LNCaP clone FGC (cell line): ENCODE data around the gene CERS3.

Experiments used
- DNase-seq: peaks from one replicate; pipeline ENCODE4 v3.0.0-alpha.2; 2011; ENCODE audit warnings: low read depth
- H3K4me3 ChIP-seq: 2 replicates; pipeline ENCODE4 v1.5.1; 2011; ENCODE audit warnings: mild to moderate bottlenecking, low read depth, low read length, control low read depth
- TF ChIP-seq, protein P1 (sequence below): IDR thresholded peaks from 2 replicates; pipeline ENCODE4 v1.5.1; 2012; ENCODE audit warnings: mild to moderate bottlenecking; ENCODE audit not compliant: control insufficient read depth, insufficient read depth; ENCODE audit errors: extremely low read depth

CERS3 gene

DNA sequence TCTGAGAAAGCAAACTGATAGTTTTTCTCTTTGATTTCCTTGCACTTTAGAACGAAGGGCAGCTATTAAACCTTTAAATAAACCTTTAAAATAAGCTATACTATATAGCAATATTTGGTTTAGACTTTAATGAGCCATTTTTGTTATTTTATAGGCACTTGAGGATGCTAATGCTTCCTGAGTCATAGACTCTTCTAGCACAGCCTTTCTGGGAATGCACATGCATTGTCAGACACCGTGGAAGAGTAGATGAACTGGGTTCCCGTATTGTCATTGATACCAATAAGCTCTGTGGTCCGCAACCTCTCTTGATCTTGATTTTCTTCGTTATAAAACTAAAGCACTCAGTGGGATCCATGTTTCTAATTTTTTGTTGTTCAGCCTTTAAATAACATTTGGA, 27.6 kb downstream of the CERS3 start:
- peak; percentile 60 for DNase-seq
- H3K4me3 ChIP-seq = no peak overlapping the region
- TF ChIP-seq, protein P1, sequence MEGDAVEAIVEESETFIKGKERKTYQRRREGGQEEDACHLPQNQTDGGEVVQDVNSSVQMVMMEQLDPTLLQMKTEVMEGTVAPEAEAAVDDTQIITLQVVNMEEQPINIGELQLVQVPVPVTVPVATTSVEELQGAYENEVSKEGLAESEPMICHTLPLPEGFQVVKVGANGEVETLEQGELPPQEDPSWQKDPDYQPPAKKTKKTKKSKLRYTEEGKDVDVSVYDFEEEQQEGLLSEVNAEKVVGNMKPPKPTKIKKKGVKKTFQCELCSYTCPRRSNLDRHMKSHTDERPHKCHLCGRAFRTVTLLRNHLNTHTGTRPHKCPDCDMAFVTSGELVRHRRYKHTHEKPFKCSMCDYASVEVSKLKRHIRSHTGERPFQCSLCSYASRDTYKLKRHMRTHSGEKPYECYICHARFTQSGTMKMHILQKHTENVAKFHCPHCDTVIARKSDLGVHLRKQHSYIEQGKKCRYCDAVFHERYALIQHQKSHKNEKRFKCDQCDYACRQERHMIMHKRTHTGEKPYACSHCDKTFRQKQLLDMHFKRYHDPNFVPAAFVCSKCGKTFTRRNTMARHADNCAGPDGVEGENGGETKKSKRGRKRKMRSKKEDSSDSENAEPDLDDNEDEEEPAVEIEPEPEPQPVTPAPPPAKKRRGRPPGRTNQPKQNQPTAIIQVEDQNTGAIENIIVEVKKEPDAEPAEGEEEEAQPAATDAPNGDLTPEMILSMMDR = no peak

DNA sequence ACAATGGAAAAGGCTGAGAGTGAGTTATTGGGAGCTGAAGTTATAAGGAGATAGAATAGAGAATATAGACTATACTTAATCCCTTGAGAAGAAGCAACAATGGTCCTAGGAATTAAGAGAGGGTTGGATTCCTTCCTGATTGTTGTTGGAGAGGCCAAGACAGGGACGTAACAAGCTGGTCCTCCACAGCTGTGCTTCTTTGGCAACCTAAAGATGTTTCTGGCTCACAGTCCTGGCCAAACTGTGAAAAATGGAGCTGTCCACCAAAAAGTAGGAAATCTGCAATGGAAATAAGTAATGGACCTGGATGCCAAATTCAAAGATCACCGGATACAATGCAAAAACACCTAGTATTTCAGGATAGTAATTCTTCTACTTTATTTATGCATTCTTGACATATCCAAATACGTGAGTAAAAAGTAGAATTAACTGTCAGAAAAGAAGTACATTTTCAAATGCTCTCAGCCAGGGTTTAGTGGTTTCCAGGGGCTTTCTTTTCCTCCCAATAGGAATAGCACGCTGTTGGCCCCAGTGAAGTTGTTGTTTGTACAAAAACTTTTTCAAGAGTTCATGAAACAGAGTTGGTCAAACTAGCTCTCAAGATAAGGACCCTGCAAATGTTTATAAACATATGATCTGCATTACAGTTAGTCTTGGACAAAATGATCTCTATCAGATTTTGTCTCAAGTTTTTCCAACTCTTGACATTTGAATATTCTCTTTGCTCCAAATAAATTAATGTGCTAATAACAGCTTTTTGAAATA, 28.3 kb downstream of the CERS3 start:
- no peak for DNase-seq
- H3K4me3 ChIP-seq = no peak overlapping the region
- TF ChIP-seq, protein P1 = no peak

DNA sequence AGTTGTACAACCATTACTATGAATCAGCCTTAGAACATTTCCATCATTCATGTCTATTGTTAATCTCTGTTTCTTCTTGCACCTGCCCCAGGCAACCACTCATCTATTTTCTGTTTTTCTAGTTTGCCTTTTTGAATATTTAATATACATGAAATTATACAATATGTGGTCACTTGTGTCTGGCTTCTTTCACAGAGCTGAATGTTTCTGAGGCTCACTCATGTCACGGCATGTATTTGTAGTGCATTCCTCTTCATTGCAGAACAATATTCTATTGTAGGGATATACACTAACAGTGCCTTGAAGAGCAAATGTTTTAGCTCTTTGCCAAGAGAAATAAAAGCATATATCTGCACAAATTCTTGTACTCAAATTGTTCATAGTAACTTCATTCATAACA, 32.9 kb downstream of the CERS3 start:
- DNase-seq = no peak
- no peak overlapping the region for H3K4me3 ChIP-seq
- TF ChIP-seq, protein P1 = no peak

DNA sequence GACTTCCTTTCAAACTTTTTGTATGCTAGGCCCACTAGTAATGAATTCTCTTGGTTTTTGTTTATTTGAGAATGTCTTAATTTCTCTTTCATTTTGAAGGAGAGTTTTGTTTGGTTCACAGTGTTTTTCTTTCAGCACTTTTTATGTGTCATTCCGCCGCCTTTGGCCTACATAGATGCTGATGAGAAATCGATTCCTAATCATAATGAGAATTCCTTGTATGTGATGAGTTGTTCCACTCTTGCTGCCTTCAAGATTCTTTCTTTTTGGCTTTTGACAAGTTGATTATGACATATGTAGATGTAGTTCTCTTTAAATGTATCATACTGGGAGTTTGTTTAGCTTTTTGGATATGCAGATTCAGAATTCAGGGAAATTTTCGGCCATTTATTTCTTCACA, 35.5 kb downstream of the CERS3 start:
- H3K4me3 ChIP-seq = no peak overlapping the region
- DNase-seq = no peak
- TF ChIP-seq, protein P1 = no peak

DNA sequence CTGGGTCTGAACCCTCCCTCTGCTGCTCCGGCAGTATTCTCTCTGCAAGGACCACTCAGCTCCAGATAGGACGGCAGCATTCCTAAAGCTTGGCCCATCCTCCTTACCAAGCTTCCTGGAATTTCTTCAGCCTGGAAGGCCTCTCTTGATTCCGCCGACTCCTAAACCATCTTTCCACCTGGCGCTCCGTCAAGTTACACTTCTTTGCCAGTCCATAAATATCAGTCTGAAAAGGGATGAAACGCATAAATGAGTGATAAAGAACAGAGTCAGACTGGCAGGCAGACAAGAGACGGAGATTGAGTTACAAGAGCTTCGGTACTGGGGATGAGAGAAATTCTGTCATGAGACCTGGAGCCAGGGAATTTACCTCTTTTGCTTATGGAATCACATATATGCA, 44.3 kb downstream of the CERS3 start:
- no peak for DNase-seq
- H3K4me3 ChIP-seq = no peak overlapping the region

DNA sequence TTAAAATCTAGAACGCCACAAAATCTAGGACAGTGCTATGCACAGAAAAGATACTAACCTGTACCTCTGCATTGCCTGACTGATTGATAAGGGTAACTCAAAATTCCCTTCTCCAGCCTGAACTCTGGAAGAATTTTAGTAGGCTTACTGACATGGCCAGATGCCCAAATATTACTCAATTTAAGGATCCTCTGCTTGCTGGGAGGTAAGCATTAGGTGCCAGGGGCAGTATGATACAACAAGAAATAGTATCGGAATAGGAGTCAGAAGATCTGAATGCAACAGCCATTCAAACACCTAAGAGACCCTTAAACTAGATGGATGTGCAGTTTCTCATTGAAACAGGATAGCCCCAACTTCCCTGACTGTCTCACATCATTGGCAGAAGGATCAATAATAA, 45.4 kb downstream of the CERS3 start:
- DNase-seq = no peak
- no peak overlapping the region for H3K4me3 ChIP-seq
- TF ChIP-seq, protein P1 = no peak

More for the DNA sequence above, 44.3 kb downstream of the CERS3 start:
- TF ChIP-seq, protein P1 = no peak

DNA sequence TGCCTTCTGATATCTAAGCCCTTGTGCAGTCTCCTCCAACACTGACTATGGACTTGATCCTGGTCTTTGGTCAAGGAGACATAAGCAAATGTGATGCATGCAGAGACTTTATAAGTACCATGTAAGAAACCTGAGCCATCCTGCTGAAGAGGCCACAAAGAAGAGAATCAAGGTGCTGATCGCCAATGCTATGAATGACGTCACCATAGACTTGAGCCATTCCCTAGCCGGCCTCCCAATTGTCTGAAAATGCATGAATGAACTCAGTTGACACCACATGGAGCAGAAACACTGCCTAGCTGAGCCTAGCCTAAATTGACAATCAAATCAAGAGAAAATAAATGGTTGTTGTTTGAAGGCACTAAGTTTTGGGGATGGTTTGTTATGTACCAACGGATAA, 51.9 kb downstream of the CERS3 start:
- H3K4me3 ChIP-seq = no peak overlapping the region
- no peak for DNase-seq
- TF ChIP-seq, protein P1 = no peak
